GM11168 (cell line): ENCODE measurements around the gene IFI44.

ENCODE experiments used
- in situ Hi-C: fragments of 300-500 bp; cut with MboI; formaldehyde crosslinking; loops from one replicate; pipeline ENCODE4 v1.12.0; 2022; ENCODE audit warnings: low sequenced_read_pairs; ENCODE audit not compliant: unreplicated experiment

Gene IFI44

GRCh38 chr1:78691995-78692747 lies 42.5 kb downstream of the IFI44 start:
- in situ Hi-C loops, result no loop called here

GRCh38 chr1:78699813-78700212 lies 50.2 kb downstream of the IFI44 start:
- in situ Hi-C loops, result no loop called here

DNA sequence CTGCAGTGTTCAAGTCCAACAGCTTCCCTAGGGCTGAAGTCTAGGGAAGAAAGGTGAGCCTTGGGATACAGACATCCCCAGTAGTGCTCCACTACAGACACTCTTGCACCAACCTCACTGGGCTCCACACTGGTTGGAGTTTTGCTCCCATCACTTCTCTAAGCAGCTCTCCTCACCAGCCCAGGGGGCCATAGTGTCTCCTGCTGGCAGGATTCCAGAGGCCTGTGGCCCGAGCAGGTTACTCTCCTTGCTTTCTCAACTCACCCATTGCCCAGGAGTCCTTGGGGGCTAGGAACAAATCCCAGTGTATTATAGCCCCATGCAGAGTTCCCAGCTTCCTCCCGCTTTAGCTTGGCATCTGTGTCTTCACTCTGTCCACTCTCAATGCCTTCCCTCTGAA lies 52.8 kb downstream of the IFI44 start:
- in situ Hi-C loops, result no loop called here

GRCh38 chr1:78703806-78704205 lies 54.2 kb downstream of the IFI44 start:
- in situ Hi-C loops, result no loop called here

GRCh38 chr1:78712467-78713051 lies 62.9 kb downstream of the IFI44 start:
- in situ Hi-C loops, result no loop called here

DNA sequence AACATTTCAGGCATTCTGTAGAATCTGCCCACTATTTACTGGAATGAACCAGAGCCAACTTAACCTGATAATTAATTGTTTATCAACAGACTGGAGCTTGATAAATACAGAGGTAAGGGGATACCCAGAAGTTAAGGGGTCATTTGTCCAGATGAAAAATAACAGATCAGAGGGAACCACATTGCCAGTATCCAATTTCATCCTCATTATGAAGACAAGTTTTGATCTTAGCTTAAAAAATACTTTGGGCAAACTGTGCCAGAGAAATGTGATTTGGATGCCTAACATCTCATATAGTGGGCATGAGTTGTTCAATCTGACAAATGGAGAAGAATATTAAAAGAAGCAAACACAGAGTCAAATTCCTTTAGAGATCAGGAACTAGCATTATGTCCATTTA lies 63.7 kb downstream of the IFI44 start:
- in situ Hi-C loops, result no loop called here
